Measurements from ENCODE around the gene CABP2.

DNA sequence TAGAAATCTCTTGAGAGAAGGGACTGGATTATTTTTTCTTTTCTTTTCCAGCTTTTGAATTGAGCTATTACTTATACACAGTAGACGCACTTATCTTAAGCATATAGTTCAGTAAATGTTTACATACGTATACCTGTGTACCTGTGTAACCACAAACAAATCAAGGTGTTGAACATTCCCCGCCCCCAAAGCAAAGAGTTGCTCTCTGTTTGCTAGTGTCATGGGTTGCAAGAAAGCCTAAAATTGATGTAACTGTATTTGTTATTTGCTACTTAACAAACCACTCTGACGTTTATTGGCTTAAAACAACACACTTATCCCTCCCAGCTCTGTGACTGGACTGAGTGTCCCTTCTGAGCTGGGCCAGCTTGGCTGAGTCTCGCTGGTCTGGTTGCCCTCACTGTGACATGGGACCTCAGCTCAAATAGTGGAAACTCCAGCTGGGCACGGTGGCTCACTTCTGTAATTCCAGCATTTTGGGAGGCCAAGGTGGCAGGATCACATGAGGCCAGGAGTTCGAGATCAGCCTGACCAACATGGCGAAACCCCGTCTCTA lies 25.4 kb upstream of the CABP2 start:
- TF ChIP-seq, protein P1, sequence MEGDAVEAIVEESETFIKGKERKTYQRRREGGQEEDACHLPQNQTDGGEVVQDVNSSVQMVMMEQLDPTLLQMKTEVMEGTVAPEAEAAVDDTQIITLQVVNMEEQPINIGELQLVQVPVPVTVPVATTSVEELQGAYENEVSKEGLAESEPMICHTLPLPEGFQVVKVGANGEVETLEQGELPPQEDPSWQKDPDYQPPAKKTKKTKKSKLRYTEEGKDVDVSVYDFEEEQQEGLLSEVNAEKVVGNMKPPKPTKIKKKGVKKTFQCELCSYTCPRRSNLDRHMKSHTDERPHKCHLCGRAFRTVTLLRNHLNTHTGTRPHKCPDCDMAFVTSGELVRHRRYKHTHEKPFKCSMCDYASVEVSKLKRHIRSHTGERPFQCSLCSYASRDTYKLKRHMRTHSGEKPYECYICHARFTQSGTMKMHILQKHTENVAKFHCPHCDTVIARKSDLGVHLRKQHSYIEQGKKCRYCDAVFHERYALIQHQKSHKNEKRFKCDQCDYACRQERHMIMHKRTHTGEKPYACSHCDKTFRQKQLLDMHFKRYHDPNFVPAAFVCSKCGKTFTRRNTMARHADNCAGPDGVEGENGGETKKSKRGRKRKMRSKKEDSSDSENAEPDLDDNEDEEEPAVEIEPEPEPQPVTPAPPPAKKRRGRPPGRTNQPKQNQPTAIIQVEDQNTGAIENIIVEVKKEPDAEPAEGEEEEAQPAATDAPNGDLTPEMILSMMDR (IDR thresholded peaks at IDR 0.05): no peak
- no peak for TF ChIP-seq ZFX (IDR thresholded peaks at IDR 0.05; ENCODE audit: borderline replicate concordance)

Measured in 22Rv1 (cell line).